Right lobe of liver (tissue), 6 donors: ENCODE results near the gene SEMA4D. TPM values are rescaled to one million over a fixed set of nuclear protein-coding genes. Genes with fewer than 3 reads are reported as not detected.

Experiments
- ATAC-seq, 4 donors: fragments of 200-7000 bp; cut with Tn5 transposase; one replicate each; pipeline ENCODE4 v1.9.1; 2020; ENCODE audit warnings: mild to moderate bottlenecking in 4 of 4, moderate library complexity in 4 of 4
- DNase-seq, 3 donors: peaks; one replicate each; pipeline ENCODE4 v3.0.0-alpha.2; 2020
- H3K27ac ChIP-seq, 3 donors: fragments of 200-600 bp; one replicate each; pipeline ENCODE4 v1.8.0; 2022
- H3K27me3 ChIP-seq, 2 donors: fragments of 200-600 bp; one replicate each; pipeline ENCODE4 v1.8.0; 2022
- H3K36me3 ChIP-seq, 4 donors: fragments of 200-600 bp; sonication (generic) in 1 of 4; one replicate each; pipeline versions ENCODE4 v1.5.1 to v1.8.0; 2017 to 2022; ENCODE audit warnings: control low read depth in 1 of 4
- H3K4me1 ChIP-seq, 4 donors: fragments of 200-600 bp; sonication (generic) in 1 of 4; one replicate each; pipeline versions ENCODE4 v1.5.1 to v1.8.0; 2017 to 2022; ENCODE audit warnings: control low read depth in 1 of 4
- H3K4me3 ChIP-seq, 3 donors: fragments of 200-600 bp; one replicate each; pipeline ENCODE4 v1.8.0; 2022
- H3K9me3 ChIP-seq, 4 donors: fragments of 200-600 bp; sonication (generic) in 1 of 4; one replicate each; pipeline versions ENCODE4 v1.5.1 to v1.8.0; 2017 to 2022; ENCODE audit warnings: control low read depth in 1 of 4
- POLR2A ChIP-seq: fragments of 450-650 bp; IDR thresholded peaks from one replicate; pipeline ENCODE4 v1.6.1; 2017; ENCODE audit warnings: antibody characterized with exemption, mild to moderate bottlenecking
- WGBS: methylation state at CpG from one replicate; pipeline ENCODE4 v1.1.6; 2018; ENCODE audit warnings: low coverage, low lambda C conversion rate; ENCODE audit not compliant: insufficient coverage; ENCODE audit errors: missing lambda C conversion rate; 5-methylcytosine and 5-hydroxymethylcytosine counted together
- intact Hi-C, 2 donors: fragments of 100-400 bp; cut with DNase I; formaldehyde crosslinking; loops; one replicate each; pipeline versions ENCODE4 v1.11.2 to v1.14.1; 2022
- total RNA-seq, 6 experiments: library from RNA; depleted of rRNA in 2 of 6; stranded (reverse); fragments of >200 nt in 2 of 6; fragmentation: NEBNext Ultra II Directional in 3 of 6; extraction: Animal tissue kit (Norgen Biotek cat#: 25700) in 3 of 6; gene quantifications; one replicate each; pipeline versions ENCODE4 v1.1.0 to v1.2.4, GENCODE V29; 2016 to 2023
- TF ChIP-seq, protein P1 (sequence below), 4 donors: fragments of 200-600 bp in 3 of 4; fragments of 450-650 bp in 1 of 4; IDR thresholded peaks; one replicate each; pipeline versions ENCODE4 v1.5.1 to v1.8.0; 2016 to 2022; ENCODE audit warnings: antibody characterized with exemption in 4 of 4, mild to moderate bottlenecking in 2 of 4
- donor health status: DM: no; HTN: yes; CAD: no.
- donor health status: DM: no; HTN: no; CAD: no.
- donor health status: DM: no; HTN: no; CAD: no.
- donor health status: DM: no; HTN: yes; CAD: no.
- donor health status: DM: no; HTN: yes; CAD: no.

The SEMA4D gene
- total RNA-seq, 6 experiments from 2014 or later = 2.0 to 7.5 (median 3.5) TPM

GRCh38 chr9:89420397-89421178, 77.3 kb downstream of the SEMA4D start:
- H3K36me3 ChIP-seq = no peaks in the 10 kb centered on the region
- ATAC-seq = no peak
- TF ChIP-seq, protein P1, sequence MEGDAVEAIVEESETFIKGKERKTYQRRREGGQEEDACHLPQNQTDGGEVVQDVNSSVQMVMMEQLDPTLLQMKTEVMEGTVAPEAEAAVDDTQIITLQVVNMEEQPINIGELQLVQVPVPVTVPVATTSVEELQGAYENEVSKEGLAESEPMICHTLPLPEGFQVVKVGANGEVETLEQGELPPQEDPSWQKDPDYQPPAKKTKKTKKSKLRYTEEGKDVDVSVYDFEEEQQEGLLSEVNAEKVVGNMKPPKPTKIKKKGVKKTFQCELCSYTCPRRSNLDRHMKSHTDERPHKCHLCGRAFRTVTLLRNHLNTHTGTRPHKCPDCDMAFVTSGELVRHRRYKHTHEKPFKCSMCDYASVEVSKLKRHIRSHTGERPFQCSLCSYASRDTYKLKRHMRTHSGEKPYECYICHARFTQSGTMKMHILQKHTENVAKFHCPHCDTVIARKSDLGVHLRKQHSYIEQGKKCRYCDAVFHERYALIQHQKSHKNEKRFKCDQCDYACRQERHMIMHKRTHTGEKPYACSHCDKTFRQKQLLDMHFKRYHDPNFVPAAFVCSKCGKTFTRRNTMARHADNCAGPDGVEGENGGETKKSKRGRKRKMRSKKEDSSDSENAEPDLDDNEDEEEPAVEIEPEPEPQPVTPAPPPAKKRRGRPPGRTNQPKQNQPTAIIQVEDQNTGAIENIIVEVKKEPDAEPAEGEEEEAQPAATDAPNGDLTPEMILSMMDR (IDR thresholded peaks at IDR 0.05) = no peak
- no peak for TF ChIP-seq POLR2A
- intact Hi-C loops = no loop called here
- WGBS = 86% methylated on average over 5 of the region's 9 CpGs
- DNase-seq = no peak
- no peak overlapping the region for H3K27ac ChIP-seq
- no peaks in the 10 kb centered on the region for H3K9me3 ChIP-seq
- H3K4me3 ChIP-seq = no peak overlapping the region
- no peaks in the 10 kb centered on the region for H3K4me1 ChIP-seq
- H3K27me3 ChIP-seq = no peaks in the 10 kb centered on the region

- Histone ChIP-seq H3K4me1 (no peaks in the 10 kb centered on the region), H3K27ac (no peak overlapping the region), H3K27me3 (no peaks in the 10 kb centered on the region), H3K9me3 (no peaks in the 10 kb centered on the region), H3K4me3 (no peak overlapping the region), H3K36me3 (no peaks in the 10 kb centered on the region)
- 66% methylated on average over 6 of the region's 6 CpGs for WGBS
- no peak for DNase-seq
- TF ChIP-seq, protein P1 (IDR thresholded peaks at IDR 0.05) = no peak
- TF ChIP-seq POLR2A = no peak
- intact Hi-C loops = no loop called here
- ATAC-seq = no peak
These were observed 77.9 kb downstream of the SEMA4D start for GRCh38 chr9:89419978-89420394.

- TF ChIP-seq, protein P1 (IDR thresholded peaks at IDR 0.05) = no peak
- TF ChIP-seq POLR2A = no peak
- intact Hi-C loops = no loop called here
- H3K9me3 ChIP-seq = no peaks in the 10 kb centered on the region
- DNase-seq (no peak), ATAC-seq (peak in 2 of 4 donors; percentile 14 to 45)
- H3K4me3 ChIP-seq = no peak overlapping the region
- H3K27me3 ChIP-seq = no peaks in the 10 kb centered on the region
- no peak overlapping the region for H3K27ac ChIP-seq
- no peaks in the 10 kb centered on the region for H3K36me3 ChIP-seq
- WGBS = 48% methylated on average over 15 of the region's 21 CpGs
- no peaks in the 10 kb centered on the region for H3K4me1 ChIP-seq
These were observed 78.9 kb downstream of the SEMA4D start for GRCh38 chr9:89418882-89419640.

- intact Hi-C loops = no loop called here
These were observed 79.5 kb downstream of the SEMA4D start for GRCh38 chr9:89418474-89418845.

More at GRCh38 chr9:89418474-89418845, 79.5 kb downstream of the SEMA4D start:
- 59% methylated on average over 9 of the region's 9 CpGs for WGBS
- DNase-seq (no peak), ATAC-seq (no peak)
- Histone ChIP-seq H3K27ac (no peak overlapping the region), H3K4me1 (no peaks in the 10 kb centered on the region), H3K9me3 (no peaks in the 10 kb centered on the region), H3K27me3 (no peaks in the 10 kb centered on the region), H3K4me3 (no peak overlapping the region), H3K36me3 (no peaks in the 10 kb centered on the region)
- TF ChIP-seq, protein P1 (IDR thresholded peaks at IDR 0.05) = no peak
- no peak for TF ChIP-seq POLR2A
